Astrocyte (in vitro differentiated cells and primary cell): ENCODE measurements around the gene SLC25A26. TPM values are rescaled to one million over a fixed set of nuclear protein-coding genes. Genes with fewer than 3 reads are reported as not detected.
"Not testable (repeated sequence)": the region's sequence is repeated elsewhere in the genome, so short reads cannot be mapped to it uniquely, and the experiment has no call there.

Source experiments
- DNase-seq: peaks from one replicate; pipeline ENCODE4 v3.0.0-alpha.2; 2010; ENCODE audit warnings: low read depth
- FAIRE-seq: peaks from 2 replicates; lab custom pipeline; 2011; peaks lifted over from hg19 to GRCh38; lab: Jason Lieb, UNC
- H2AFZ ChIP-seq: 2 replicates; pipeline ENCODE4 v1.6.0; 2012; ENCODE audit warnings: low read depth, low read length, inconsistent platforms
- H3K27ac ChIP-seq: 2 replicates; pipeline ENCODE4 v1.5.1; 2011; ENCODE audit warnings: low read depth, low read length, inconsistent platforms
- H3K27me3 ChIP-seq: 2 replicates; pipeline ENCODE4 v1.6.0; 2011; ENCODE audit warnings: low read length, inconsistent platforms; ENCODE audit not compliant: insufficient read depth
- H3K36me3 ChIP-seq: 2 replicates; pipeline ENCODE4 v1.5.1; 2011; ENCODE audit warnings: low read length, inconsistent platforms; ENCODE audit not compliant: insufficient read depth
- H3K4me1 ChIP-seq: 2 replicates; pipeline ENCODE4 v1.5.1; 2011; ENCODE audit warnings: low read length, inconsistent platforms; ENCODE audit not compliant: insufficient read depth
- H3K4me2 ChIP-seq: 2 replicates; pipeline ENCODE4 v1.6.0; 2012; ENCODE audit warnings: low read length, inconsistent platforms
- H3K4me3 ChIP-seq: 2 replicates; pipeline ENCODE4 v1.5.1; 2011; ENCODE audit warnings: low read depth, mild to moderate bottlenecking, low read length, inconsistent platforms; ENCODE audit not compliant: insufficient read depth
- H3K79me2 ChIP-seq: 2 replicates; pipeline ENCODE4 v1.6.0; 2012; ENCODE audit warnings: mild to moderate bottlenecking, low read length, inconsistent platforms; ENCODE audit not compliant: insufficient read depth
- H3K9ac ChIP-seq: 2 replicates; pipeline ENCODE4 v1.6.0; 2012; ENCODE audit warnings: mild to moderate bottlenecking, low read length, inconsistent platforms
- H3K9me3 ChIP-seq: 2 replicates; pipeline ENCODE4 v1.5.1; 2012; ENCODE audit warnings: low read depth, mild to moderate bottlenecking, low read length, inconsistent platforms; ENCODE audit not compliant: insufficient read depth
- H4K20me1 ChIP-seq: 2 replicates; pipeline ENCODE4 v1.6.0; 2012; ENCODE audit warnings: low read length, inconsistent platforms; ENCODE audit not compliant: insufficient read depth
- H3K27ac Mint-ChIP-seq: one replicate; pipeline ENCODE4 v1.8.0; 2021; ENCODE audit warnings: mild to moderate bottlenecking, mixed read lengths; ENCODE audit not compliant: unreplicated experiment
- H3K27me3 Mint-ChIP-seq: one replicate; pipeline ENCODE4 v1.8.0; 2021; ENCODE audit warnings: low read depth, mixed read lengths; ENCODE audit not compliant: unreplicated experiment
- H3K36me3 Mint-ChIP-seq: one replicate; pipeline ENCODE4 v1.8.0; 2021; ENCODE audit warnings: low read depth, mixed read lengths; ENCODE audit not compliant: unreplicated experiment
- H3K4me1 Mint-ChIP-seq: one replicate; pipeline ENCODE4 v1.8.0; 2021; ENCODE audit warnings: low read depth, mixed read lengths; ENCODE audit not compliant: unreplicated experiment
- H3K4me3 Mint-ChIP-seq: one replicate; pipeline ENCODE4 v1.8.0; 2021; ENCODE audit warnings: mild to moderate bottlenecking, moderate library complexity, mixed read lengths; ENCODE audit not compliant: unreplicated experiment
- H3K9me3 Mint-ChIP-seq: one replicate; pipeline ENCODE4 v1.8.0; 2021; ENCODE audit warnings: mild to moderate bottlenecking, mixed read lengths; ENCODE audit not compliant: unreplicated experiment
- EZH2 ChIP-seq: IDR thresholded peaks from 2 replicates; pipeline ENCODE4 v1.6.1; 2012; ENCODE audit warnings: mild to moderate bottlenecking, low read length, inconsistent platforms; ENCODE audit not compliant: insufficient read depth
- total RNA-seq: library from RNA; stranded (reverse); gene quantifications from 2 replicates; pipeline ENCODE4 v1.2.1, GENCODE V29; 2021
- TF ChIP-seq, protein P1 (sequence below): IDR thresholded peaks from 2 replicates; pipeline ENCODE4 v1.5.1; 2011; ENCODE audit warnings: low read depth, mild to moderate bottlenecking, inconsistent platforms, low read length, moderate library complexity; ENCODE audit not compliant: insufficient read depth

SLC25A26 gene
- total RNA-seq, 1 donor from 2014 or later: 17.9 TPM

DNA sequence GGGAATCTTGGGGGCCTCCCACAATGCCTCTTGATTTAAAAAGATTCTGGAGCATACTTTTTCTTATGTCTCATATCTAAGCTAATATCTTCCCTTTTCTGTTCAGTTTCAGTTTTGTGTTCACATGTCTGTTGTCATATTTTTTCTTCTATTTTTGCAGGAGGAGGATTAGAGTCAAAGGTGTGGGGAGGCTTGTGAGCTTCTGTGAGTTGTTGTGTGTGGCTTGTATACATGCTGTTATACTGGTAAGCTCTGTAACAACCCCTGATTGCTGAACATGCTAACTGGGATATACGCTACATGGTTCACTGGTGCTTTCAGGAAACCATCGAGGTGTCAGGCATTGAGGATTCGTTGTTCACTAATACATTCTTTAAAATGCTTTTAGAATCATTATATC is 83.5 kb downstream of the SLC25A26 start:
- Mint-ChIP-seq H3K9me3 (no peaks in the 10 kb centered on the region), H3K36me3 (no peaks in the 10 kb centered on the region), H3K27ac (no peak overlapping the region), H3K4me1 (peaks cover 7% of the 10 kb centered on the region), H3K4me3 (no peak overlapping the region), H3K27me3 (no peaks in the 10 kb centered on the region)
- TF ChIP-seq, protein P1, sequence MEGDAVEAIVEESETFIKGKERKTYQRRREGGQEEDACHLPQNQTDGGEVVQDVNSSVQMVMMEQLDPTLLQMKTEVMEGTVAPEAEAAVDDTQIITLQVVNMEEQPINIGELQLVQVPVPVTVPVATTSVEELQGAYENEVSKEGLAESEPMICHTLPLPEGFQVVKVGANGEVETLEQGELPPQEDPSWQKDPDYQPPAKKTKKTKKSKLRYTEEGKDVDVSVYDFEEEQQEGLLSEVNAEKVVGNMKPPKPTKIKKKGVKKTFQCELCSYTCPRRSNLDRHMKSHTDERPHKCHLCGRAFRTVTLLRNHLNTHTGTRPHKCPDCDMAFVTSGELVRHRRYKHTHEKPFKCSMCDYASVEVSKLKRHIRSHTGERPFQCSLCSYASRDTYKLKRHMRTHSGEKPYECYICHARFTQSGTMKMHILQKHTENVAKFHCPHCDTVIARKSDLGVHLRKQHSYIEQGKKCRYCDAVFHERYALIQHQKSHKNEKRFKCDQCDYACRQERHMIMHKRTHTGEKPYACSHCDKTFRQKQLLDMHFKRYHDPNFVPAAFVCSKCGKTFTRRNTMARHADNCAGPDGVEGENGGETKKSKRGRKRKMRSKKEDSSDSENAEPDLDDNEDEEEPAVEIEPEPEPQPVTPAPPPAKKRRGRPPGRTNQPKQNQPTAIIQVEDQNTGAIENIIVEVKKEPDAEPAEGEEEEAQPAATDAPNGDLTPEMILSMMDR: no peak
- no peak for TF ChIP-seq EZH2
- Histone ChIP-seq H3K79me2 (no peaks in the 10 kb centered on the region), H2AFZ (no peak overlapping the region), H3K9ac (no peak overlapping the region), H3K27me3 (no peaks in the 10 kb centered on the region), H3K27ac (no peak overlapping the region), H4K20me1 (no peaks in the 10 kb centered on the region), H3K9me3 (no peaks in the 10 kb centered on the region), H3K4me1 (no peaks in the 10 kb centered on the region), H3K4me2 (no peak overlapping the region), H3K4me3 (no peak overlapping the region), H3K36me3 (no peaks in the 10 kb centered on the region)
- FAIRE-seq: no peak
- no peak for DNase-seq

GRCh38 chr3:66306086-66306485 is 85.3 kb downstream of the SLC25A26 start:
- not testable (repeated sequence) for H3K4me1 Mint-ChIP-seq, DNase-seq, H3K36me3 ChIP-seq, H2AFZ ChIP-seq, H3K9ac ChIP-seq, H3K4me1 ChIP-seq, H3K36me3 Mint-ChIP-seq, H3K4me3 Mint-ChIP-seq, H3K79me2 ChIP-seq, H3K9me3 Mint-ChIP-seq, H3K4me2 ChIP-seq, H3K4me3 ChIP-seq, FAIRE-seq, H4K20me1 ChIP-seq, H3K27ac Mint-ChIP-seq, H3K27ac ChIP-seq, H3K27me3 ChIP-seq, H3K9me3 ChIP-seq, H3K27me3 Mint-ChIP-seq

DNA sequence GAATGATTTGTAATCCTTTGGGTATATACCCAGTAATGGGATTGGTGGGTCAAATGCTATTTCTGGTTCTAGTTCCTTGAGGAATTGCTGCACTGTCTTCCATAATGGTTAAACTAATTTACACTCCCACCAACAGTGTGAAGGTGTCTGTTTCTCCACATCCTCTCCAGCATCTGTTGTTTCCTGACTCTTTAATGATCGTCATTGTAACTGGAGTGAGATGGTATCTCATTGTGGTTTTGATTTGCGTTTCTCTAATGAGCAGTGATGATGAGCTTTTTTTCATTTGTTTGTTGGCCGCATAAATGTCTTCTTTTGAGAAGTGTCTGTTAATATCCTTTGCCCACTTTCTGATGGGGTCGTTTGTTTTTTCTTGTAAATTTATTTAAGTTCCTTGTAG is 86.2 kb downstream of the SLC25A26 start:
- not testable (repeated sequence) for H2AFZ ChIP-seq, H3K79me2 ChIP-seq, H3K9ac ChIP-seq, H3K4me1 ChIP-seq, H3K27ac Mint-ChIP-seq, H3K9me3 Mint-ChIP-seq, H3K4me1 Mint-ChIP-seq, H3K27me3 ChIP-seq, H3K36me3 ChIP-seq, H3K4me2 ChIP-seq, H3K9me3 ChIP-seq, H3K27ac ChIP-seq, H3K36me3 Mint-ChIP-seq, DNase-seq, H3K27me3 Mint-ChIP-seq, H4K20me1 ChIP-seq, H3K4me3 ChIP-seq, FAIRE-seq, H3K4me3 Mint-ChIP-seq

DNA sequence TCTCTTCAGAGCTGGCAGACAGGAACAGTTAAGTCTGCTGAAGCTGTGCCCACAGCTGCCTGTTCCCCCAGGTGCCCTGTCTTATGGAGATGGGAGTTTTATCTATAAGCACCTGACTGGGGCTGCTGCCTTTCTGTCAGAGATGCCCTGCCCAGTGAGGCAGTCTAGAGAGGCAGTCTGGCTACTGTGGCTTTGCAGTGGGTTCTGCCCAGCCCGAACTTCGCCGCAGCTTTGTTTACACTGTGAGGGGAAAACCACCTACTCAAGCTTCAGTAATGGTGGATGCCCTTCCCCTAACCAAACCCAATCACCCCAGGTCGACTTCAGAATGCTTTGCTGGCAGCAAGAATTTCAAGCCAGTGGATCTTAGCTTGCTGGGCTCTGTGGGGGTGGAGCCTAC is 91.2 kb downstream of the SLC25A26 start:
- Mint-ChIP-seq H3K4me3 (no peak overlapping the region), H3K27ac (no peak overlapping the region), H3K27me3 (no peaks in the 10 kb centered on the region), H3K36me3 (peaks cover 4% of the 10 kb centered on the region), H3K9me3 (peaks cover 7% of the 10 kb centered on the region), H3K4me1 (no peaks in the 10 kb centered on the region)
- no peak overlapping the region for H3K4me2 ChIP-seq
- DNase-seq (no peak), FAIRE-seq (no peak)
- TF ChIP-seq EZH2: no peak
- H3K79me2 ChIP-seq: no peaks in the 10 kb centered on the region
- no peaks in the 10 kb centered on the region for H4K20me1 ChIP-seq
- no peaks in the 10 kb centered on the region for H3K36me3 ChIP-seq
- H3K9me3 ChIP-seq: no peaks in the 10 kb centered on the region
- no peak overlapping the region for H3K9ac ChIP-seq
- H3K4me1 ChIP-seq: no peaks in the 10 kb centered on the region
- no peak overlapping the region for H2AFZ ChIP-seq
- H3K27me3 ChIP-seq: no peaks in the 10 kb centered on the region
- no peak overlapping the region for H3K4me3 ChIP-seq
- no peak overlapping the region for H3K27ac ChIP-seq
